Renal cortical epithelial cell (primary cell): ENCODE results near the gene DMBT1. TPM values are rescaled to one million over a fixed set of nuclear protein-coding genes. Genes with fewer than 3 reads are reported as not detected.

Experiments used
- DNase-seq: peaks from one replicate; pipeline ENCODE4 v3.0.0-alpha.2; 2011; ENCODE audit warnings: low read depth
- total RNA-seq: library from RNA; depleted of rRNA; stranded (reverse); fragments of >200 nt; gene quantifications from 2 replicates; pipeline ENCODE4 v1.2.3, GENCODE V29; 2014

DMBT1 gene
- total RNA-seq, 1 donor from 2014 or later = under 0.01 TPM

GRCh38 chr10:122669842-122670241, 109.3 kb downstream of the DMBT1 start:
- DNase-seq = no peak

- no peak for DNase-seq
Observed at GRCh38 chr10:122671355-122671754, 110.8 kb downstream of the DMBT1 start.

- no peak for DNase-seq
Observed at GRCh38 chr10:122672655-122673054, 112.1 kb downstream of the DMBT1 start.

GRCh38 chr10:122673269-122673668, 112.7 kb downstream of the DMBT1 start:
- DNase-seq = no peak

- DNase-seq = no peak
Observed at GRCh38 chr10:122673731-122674130, 113.2 kb downstream of the DMBT1 start.

- no peak for DNase-seq
Observed at GRCh38 chr10:122674781-122675180, 114.2 kb downstream of the DMBT1 start.

GRCh38 chr10:122675278-122675677, 114.7 kb downstream of the DMBT1 start:
- no peak for DNase-seq

GRCh38 chr10:122678266-122678665, 117.7 kb downstream of the DMBT1 start:
- DNase-seq = no peak

GRCh38 chr10:122682522-122682921, 122.0 kb downstream of the DMBT1 start:
- no peak for DNase-seq

GRCh38 chr10:122688293-122688989, 127.9 kb downstream of the DMBT1 start:
- peak; percentile 5 for DNase-seq

- no peak for DNase-seq
Observed at GRCh38 chr10:122689146-122689820, 128.7 kb downstream of the DMBT1 start.

- no peak for DNase-seq
Observed at GRCh38 chr10:122692744-122693143, 132.2 kb downstream of the DMBT1 start.

Other genes starting within 250 kb of the DMBT1 start
- gene PLEKHA1, start 186.0 kb upstream of the DMBT1 start, total RNA-seq = 58.0 and 102 TPM in 2 replicates
- not detected in 2 replicates for gene ARMS2, start 106.1 kb upstream of the DMBT1 start, total RNA-seq
- gene HTRA1, start 99.2 kb upstream of the DMBT1 start, total RNA-seq = 11.5 and 27.9 TPM in 2 replicates
- gene C10orf120, start 139.1 kb downstream of the DMBT1 start, total RNA-seq = not detected in 2 replicates